HG02798 (cell line): ENCODE results near the gene WDR49.

ENCODE experiments used
- ATAC-seq: cut with Tn5 transposase; IDR thresholded peaks from one replicate; pipeline ENCODE4 v1.9.1; 2021; ENCODE audit warnings: mild to moderate bottlenecking; ENCODE audit not compliant: unreplicated experiment, poor library complexity

The WDR49 gene

DNA sequence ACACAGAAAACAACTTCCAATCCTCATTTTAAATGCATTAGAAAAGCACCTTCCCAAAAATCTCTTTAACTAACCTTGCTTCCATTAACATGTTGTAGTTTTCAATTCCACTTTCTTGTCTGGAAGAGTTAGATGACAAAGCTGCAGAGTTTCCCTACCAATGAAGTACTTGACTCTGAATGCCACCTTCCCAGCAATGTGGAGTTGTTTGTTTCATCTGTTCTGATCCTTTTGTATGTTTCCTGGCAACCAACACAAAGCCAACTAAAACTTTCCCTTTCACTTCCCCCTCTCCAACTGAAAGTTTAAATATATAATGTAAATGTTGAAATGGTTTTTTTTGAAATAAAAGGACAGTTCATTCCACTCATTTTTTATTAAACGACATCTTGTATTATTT lies at the start of gene WDR49:
TSS of gene WDR49 (minus strand) at position 183 of the 400 bp plus-strand sequence. CDS start 517 bp downstream, outside the sequence.
- ATAC-seq, result no peak

DNA sequence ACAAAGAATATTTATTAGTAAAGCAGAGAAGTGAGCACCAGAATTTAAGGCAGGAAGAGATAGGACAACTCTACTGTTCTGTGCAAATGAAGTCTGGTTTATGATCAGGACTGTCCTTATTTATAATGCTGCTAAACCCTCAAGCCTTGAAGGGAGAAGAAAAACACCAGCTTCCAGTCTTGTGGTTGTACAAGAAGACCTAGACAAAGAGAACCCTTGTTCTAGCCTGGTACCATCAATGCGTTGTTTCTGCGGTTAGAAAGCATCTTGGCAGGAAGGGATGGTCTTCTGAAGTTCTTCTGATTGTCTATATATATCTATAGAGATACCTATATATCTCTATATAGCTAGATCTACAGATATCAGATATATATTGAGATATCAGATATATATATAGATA lies 47.2 kb upstream of the WDR49 start:
- ATAC-seq, result no peak

DNA sequence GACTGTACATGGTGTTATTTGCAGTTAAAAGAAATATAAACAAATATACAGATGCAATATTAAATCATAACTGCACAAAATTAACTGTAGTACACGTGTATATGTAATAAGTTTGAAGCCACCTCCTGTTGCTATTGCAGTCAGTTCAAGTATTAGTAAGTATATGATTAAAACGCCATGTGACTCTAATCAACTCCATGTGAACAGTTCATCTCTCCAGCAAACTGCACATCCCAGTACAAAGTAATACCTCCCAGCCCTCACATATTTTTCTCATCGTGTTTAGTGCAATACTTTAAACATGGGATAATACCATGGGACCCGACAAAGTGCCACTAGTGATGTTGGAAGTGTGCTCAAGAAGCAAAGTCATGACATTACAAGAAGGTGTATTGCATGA lies 46.3 kb upstream of the WDR49 start:
- ATAC-seq, result no peak

DNA sequence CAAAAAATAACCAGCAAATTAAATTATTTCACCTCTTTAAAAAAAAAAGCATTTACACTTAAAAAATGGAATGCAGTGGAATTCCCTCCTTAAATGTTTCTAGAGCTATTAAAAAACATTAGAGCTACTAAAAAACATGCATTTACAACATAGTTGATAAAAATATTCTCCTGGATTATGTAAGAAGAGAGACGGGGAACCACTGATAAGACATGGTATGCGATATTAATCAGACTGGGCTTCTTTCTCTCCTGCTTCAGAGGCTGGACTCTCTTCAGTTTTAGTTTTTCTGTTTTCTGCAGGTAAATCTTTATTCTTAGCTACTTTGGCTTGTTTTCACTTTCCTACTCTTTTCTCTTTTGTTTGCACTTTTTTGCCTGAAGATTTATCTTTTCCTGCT lies 40.4 kb upstream of the WDR49 start:
- ATAC-seq, result no peak

DNA sequence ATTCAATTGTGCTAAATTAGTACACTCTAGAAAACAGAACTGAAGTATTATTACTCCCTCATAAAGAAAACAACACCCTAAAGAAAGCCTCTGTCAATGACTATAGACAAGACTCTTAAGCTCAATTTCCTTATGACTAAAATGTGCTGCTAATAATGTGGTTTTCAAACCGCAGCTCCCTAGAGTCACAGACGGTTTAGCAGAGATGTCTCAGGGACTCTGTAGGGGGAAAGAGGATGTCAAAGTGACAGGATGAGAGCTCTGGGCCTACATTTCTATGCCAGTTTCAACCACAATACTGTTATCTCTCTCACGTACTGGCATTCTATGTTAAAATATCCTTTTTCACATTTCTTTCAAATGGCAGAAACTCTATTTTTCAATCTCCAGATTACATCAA lies 37.6 kb upstream of the WDR49 start:
- ATAC-seq, result peak; percentile 100

DNA sequence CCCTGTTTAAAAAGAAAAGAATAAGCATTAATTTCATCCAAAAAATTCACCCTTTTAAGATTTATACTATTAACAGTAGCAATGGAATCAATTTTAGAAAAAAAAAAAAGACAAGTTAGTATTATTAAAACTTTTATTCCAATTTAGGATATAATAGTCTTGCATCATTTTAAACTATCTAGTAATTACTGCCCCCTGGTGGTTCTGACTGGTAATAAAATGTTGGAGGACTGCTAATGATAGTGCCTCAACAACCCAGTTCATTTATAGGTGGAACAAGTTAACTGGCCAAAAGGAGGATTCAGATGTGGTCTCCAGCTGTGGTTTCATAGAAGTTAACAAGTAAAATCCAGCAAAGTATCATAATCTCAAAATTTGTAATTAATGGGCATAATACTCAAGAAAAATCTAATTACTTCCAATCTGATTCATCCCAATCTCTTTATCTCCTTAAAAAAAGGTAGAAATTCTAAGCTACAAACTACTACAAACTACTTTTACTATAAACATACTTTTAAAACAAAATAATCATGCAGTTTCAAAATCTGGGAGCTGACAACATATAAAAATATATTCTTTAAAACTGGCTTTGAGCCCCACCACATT lies 30.7 kb upstream of the WDR49 start:
- peak; percentile 87 for ATAC-seq

DNA sequence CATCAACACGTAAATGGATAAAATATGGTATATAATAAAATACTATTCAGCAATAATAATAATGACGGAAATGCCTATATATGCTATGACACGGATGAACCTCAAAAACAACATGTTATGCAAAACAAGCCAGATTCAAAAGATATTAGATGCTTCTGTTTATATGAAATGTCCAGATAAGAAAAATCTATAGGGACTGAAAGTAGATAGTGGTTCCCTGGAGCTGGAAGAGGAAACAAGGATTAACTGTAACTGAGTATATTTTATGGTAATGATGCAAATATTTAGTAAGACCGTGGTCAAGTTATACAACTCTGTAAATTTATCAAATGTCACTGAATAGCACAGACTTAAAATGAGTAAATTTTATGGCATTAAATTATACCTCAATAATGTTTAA lies 25.8 kb upstream of the WDR49 start:
- no peak for ATAC-seq

DNA sequence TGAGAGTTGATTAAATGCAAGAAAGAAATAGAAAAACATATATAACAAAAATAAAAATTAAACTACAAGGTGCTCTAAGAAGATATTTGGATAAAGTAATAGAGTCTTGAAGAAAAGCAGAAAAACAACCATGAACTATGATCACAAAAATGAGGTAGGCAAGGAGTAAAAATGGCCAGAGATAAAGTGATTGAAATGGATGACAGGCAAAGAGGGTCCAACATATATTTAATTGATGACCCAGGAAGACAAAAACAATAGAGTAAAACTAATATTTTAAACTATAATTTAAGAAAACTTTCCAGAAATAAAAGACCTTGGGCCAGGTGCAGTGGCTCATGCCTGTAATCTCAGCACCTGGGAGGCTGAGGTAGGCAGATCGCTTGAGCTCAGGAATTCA lies 22.1 kb upstream of the WDR49 start:
- ATAC-seq, result no peak

DNA sequence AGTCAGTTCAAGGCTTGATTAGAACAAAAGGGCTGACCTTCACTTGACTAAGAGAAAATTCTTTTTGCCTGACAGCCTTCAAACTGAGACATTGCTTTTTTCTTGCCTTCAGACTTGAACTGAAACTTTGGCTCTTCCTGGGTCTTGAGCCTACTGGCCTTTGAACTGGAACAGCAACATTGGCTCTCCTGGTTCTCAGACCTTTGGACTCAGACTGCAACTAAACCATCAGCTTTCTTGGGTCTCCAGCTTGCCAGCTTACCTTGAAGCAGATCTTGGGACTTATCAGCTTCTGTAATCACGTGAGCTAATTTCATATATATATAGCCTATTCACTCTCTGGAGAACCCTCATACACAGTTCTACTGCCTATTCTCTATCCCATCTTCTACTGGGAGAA lies 19.5 kb upstream of the WDR49 start:
- ATAC-seq, result no peak

DNA sequence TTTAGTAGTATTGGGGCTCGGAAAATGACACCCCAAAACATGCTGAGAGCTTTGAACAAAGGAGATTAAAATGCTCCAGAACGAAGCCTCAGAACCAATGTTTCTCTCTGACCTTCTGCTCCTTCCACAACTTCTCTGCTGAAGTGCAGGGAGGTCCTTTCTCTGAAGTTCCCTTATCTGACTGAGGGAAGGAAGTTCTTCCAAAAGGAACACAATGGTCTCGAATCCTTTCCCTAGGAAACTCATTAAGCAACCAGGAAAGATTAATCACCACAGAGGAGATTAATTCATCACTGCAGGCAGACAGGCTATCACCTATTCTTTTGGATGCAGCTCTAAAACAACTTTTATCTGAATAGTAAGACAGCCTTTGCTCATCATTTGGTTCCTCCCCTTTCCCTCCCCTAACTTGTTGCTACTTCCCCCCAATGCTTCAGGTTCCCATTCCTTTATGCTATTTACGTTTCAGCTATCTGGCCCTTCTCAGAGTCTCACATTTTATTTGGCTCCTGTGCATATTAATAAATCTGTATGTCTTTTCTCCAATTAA lies 18.2 kb upstream of the WDR49 start:
- no peak for ATAC-seq

DNA sequence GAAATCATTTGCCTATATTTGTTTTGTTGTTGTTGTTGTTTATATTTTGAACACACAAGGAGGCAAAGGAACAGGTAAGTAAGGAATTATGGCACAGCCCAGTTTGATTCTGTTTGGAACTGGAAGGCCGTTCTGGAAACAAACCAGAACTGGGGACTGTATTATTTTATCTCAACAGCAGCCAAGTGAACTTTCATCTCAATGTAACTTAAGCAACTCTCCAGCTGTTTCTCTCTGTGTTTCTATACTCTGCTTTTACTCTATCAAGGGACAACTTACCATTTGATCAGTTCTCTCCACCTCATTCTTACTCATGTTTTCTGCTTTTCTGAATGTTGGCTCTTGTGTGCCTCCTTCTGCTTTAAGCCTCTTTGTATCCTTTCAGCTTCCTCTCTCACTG lies 16.0 kb upstream of the WDR49 start:
- ATAC-seq, result no peak

DNA sequence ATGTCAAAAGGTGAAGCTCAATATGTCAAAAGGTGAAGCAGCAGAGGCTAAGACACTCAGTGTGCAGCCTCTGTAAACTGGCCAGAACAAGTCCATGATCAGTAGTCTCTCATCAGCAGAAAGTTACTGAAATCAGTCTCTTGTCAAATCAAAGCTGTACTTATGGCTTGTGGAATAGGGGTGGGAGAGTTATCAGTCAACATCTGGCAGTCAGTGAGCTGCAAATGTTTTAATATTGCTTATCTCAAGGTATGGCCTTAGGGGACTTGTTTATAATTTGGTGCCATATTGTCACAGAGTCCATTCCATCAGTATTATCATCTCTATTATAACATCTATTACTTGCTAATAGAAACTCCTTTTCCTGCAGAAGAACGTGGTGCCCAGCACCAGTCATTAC lies 14.9 kb upstream of the WDR49 start:
- no peak for ATAC-seq

DNA sequence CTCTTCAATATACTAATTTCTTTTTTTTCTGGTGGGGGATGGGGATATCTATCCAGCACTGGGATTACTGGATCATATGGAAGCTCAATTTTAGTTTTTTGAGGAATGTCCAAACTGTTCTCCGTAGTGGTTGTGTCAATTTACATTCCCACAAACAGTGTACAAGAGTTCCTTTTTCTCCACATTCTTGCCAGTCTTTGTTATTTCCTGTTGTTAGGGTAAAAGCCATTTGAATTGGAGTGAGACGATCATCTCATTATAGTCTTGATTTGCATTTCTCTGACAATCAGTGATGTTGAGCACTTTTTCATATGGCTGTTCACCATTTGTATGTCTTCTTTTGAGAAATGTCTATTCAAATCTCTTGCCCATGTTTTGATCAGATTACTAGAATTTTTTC lies 12.8 kb upstream of the WDR49 start:
- ATAC-seq, result no peak

DNA sequence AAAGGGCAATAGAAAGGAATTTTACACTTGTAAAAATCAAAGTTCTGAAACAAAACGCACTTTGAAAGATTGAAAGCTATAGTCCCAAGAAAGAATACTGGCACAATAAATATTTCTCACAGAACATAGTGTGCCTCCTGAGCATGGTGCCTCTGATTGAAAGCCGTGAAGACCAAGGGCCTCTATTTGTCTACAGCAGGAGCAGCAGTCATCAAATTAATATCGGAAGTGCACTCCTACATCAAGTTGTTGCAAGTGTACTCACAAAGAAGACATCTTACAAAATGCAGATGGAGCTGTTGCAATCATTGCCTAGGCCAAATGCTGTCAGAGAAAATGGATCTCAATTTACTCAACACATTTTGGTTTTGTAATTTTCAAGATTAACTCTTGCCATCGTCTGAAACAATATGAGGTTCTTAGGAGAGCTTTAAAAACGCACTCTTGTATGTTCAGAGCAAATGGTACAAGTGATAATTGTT lies 9.2 kb upstream of the WDR49 start:
- no peak for ATAC-seq

DNA sequence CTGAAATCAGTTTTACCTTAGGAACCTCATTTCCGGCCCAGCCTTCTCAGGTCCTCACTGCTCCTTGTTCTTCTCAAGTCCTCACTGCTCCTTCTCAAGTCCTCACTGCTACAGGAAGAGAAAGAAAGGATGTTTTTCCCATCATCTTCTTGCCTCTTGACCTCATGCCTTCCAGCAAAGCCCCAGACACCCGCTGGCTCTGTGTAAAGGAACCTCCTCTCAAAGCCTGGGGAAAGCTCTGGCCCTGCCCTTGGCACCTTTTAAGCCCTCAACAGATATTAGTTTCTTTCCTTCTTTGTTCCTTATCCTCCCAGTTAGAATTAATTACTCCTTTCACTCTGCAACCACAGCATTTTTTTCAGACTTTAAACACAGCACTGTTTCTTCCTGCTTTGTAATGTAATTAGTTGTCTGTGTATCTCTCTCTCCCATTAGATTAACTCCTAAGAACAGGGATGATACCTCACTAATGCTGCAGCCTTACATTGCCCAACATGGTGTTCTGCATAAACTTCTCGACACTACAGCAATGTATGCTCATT lies 4.0 kb upstream of the WDR49 start:
- ATAC-seq, result no peak

DNA sequence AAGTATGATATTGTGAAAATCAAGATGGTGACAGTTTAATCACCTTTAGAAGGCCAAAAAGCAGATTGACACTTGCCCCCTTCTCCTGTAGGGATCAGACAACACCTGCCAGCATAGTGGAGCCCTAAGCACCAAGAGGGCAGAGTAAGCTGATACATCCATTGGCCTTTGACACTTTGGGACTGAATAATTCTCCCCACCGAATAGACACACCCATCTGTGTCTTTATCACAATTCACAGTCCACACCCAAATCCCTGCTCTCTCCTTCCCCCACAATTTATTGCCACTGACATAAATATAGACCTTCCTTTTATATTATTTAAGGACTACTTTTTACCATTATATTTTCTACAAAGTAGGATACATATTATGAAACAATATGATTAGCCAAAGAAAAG lies 3.1 kb upstream of the WDR49 start:
- ATAC-seq, result no peak

DNA sequence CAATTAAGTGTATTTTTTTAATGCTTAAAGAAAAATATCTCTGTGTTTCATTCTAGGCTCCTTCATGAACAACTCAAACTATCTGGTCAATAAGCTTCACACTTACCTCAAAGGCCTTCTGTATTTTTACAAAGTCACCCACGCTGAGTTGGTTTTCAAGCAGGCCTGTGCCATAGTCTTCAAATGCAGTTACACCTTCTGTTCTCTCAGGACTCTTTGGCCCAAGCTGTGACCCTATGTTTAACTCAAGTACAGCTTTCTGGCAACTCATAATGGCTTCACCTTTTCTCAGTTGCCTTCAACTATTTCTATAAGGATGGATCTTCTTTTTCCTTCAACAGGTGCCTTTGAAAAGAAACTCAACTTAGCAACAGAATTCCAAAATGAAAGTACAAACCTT lies 587 bp downstream of the WDR49 start:
- ATAC-seq, result no peak

DNA sequence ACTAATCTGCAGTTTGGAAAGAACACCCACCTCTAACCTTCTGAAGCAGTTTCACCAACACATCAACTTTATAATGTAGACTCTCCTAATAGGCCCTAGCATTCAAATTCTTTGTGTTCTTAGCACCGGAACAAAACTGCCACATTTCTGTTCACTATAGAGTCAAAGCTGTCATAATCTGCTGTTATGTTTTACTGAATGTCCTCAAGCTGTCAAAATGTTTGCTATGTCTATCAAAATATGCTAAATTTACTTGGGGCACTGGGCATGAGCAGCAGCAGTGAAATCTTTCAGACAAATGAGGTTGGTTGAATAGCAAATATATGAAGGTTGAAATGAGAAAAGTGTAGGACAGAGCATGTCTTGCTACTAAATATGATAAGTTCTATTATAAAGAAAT lies 1.9 kb downstream of the WDR49 start:
- no peak for ATAC-seq

DNA sequence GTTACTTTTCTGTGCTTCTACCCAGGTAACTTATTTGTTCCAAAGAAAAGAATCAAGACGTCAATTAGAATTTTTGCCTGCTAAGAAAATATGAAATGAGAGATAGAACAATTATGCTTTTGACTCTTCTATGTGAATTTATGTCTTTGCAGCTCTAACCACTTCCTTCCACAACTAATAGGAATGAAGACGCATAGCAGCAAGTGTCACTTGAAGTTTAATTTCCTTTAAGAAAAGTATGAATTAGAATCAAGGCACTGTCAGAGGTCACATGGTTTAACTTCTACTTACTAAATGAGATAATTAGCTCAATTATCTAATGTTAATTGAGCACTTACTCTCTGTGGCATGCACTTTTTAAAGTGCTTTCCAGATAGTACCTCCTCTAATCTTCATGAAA lies 3.3 kb downstream of the WDR49 start:
- no peak for ATAC-seq

DNA sequence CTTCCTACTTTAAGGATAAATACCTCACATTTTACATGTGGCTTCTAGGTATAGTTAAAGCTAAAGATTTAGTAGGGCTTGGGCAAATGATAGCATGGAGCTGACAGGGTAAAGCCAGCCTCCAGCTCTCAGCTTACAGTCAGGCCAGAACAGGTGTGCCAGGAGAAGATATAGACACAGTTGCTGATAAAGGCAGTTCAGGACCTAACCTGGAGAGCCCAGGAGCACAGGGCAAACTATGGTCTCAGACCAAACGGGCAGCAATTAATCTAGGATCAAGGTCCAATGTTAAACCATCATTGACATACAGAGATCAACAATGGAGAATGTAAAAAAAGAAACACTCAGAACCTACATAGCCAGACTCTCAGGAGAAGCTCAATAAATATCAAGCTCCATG lies 4.0 kb downstream of the WDR49 start:
- no peak for ATAC-seq

DNA sequence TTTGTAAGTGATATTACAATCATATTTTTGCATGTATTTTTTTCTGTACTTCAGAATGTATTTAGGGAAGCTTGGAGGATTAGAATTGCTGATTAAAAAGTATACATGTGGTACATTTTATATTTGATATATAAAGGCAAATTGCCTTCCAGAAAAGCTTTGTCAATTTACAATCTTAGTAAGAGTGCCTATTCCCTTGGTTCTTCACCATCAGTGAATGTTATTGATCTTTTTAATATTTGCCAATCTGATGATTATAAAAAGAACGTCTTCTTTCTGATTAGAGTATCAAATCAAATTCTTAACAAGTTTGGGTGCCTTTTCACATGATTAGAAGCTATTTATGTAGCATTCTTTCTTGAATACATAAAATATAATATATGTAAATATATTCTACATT lies 9.1 kb downstream of the WDR49 start:
- no peak for ATAC-seq

DNA sequence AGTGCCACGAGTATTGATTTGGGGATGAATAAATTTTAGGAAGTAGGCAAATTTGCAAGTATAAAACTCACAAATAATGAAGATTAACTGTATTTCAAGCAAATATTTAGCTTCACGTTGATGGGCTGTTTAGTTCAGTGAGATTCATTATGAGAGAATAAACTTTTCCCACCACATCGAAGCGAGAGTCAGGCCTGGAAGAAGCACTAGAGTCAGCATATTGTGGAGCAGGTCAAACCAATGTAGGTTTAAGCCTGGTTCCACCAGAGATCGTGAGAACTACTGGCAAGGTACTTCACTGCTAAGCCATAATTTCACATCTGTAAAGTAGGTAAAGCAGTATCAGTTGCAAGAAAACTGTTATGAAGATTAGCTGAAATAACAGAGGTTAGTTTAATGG lies 22.3 kb downstream of the WDR49 start:
- no peak for ATAC-seq
